ENCODE measurements around the gene IP6K1. TPM values are rescaled to one million over a fixed set of nuclear protein-coding genes. Genes with fewer than 3 reads are reported as not detected.
"Not testable (repeated sequence)": the region's sequence is repeated elsewhere in the genome, so short reads cannot be mapped to it uniquely, and the experiment has no call there.

IP6K1 gene
- total and polyA plus RNA-seq, 2 donors (not counting 1 experiment from before 2014, with no cell fraction given) = 27.8 to 77.8 TPM

GRCh38 chr3:49689046-49689907, 97.1 kb downstream of the IP6K1 start, which contains the start of the genes MST1 and RNF123:
MST1 (minus strand) TSS chr3:49689474; CDS start chr3:49688691, 783 bp downstream.
RNF123 (plus strand) TSS chr3:49689557; CDS start chr3:49691166, 1,609 bp downstream.
- TF ChIP-seq EZH2 (IDR thresholded peaks at IDR 0.05; ENCODE audit: borderline replicate concordance, insufficient read depth, low read depth, low read length, poor library complexity, severe bottlenecking) = no peak
- TF ChIP-seq CTCF (IDR thresholded peaks at IDR 0.05) = peak; percentile 47
- Histone ChIP-seq H3K4me2 (replicated peaks; ENCODE audit: low read depth, low read length, poor library complexity, severe bottlenecking) (peak within 1 kb of the TSS; percentile 83), H3K27ac (ENCODE audit: low read length in 2 of 2) (peak within 1 kb of the TSS; percentile 54 to 78), H3K9me3 (ENCODE audit: control extremely low read depth in 1 of 3, control insufficient read depth in 2 of 3, insufficient read depth in 1 of 3, low read length in 2 of 3) (no peaks in the 10 kb centered on the region), H3K4me3 (ENCODE audit: control extremely low read depth in 1 of 5, extremely low read depth in 1 of 5, insufficient read depth in 1 of 5, low read depth in 2 of 5, low read length in 4 of 5) (peak within 1 kb of the TSS; percentile 44 to 99 (median 92)), H3K4me1 (ENCODE audit: control insufficient read depth in 2 of 2, insufficient read depth in 2 of 2, low read length in 2 of 2) (peaks cover 16 to 38% of the 10 kb centered on the region in 2 donors), H3K27me3 (replicated peaks in 1 of 4; ENCODE audit: control extremely low read depth in 1 of 4, control insufficient read depth in 3 of 4, insufficient read depth in 4 of 4, low read length in 3 of 4) (peaks cover 0 to 13% (median 0%) of the 10 kb centered on the region in 4 experiments), H3K9ac (ENCODE audit: low read length) (peak within 1 kb of the TSS; percentile 97), H2AFZ (ENCODE audit: insufficient read depth, low read depth, low read length, poor library complexity, severe bottlenecking) (peak within 1 kb of the TSS; percentile 82), H4K20me1 (ENCODE audit: control insufficient read depth, insufficient read depth, low read length, poor library complexity, severe bottlenecking) (no peaks in the 10 kb centered on the region), H3K79me2 (ENCODE audit: control insufficient read depth, insufficient read depth, low read length) (peaks cover 23% of the 10 kb centered on the region), H3K36me3 (replicated peaks in 1 of 2; ENCODE audit: control extremely low read depth in 1 of 2, control insufficient read depth in 1 of 2, extremely low read depth in 1 of 2, insufficient read depth in 2 of 2, low read length in 1 of 2) (peaks cover 0 to 3% of the 10 kb centered on the region in 2 experiments)
- ChIA-PET CTCF (no interaction called here), POLR2A (interaction anchor here (0.6 to 0.9 kb wide), 4 partner anchors 16 to 1249 kb away, joined by 3 to 6 read pairs (median 4); partner anchors contain the start of gene MON1A)
- peak within 1 kb of the TSS; percentile 97 for H3K4me3 Mint-ChIP-seq
- peaks cover 3% of the 10 kb centered on the region for H3K27me3 Mint-ChIP-seq
- WGBS (ENCODE audit: insufficient coverage) = 2% methylated on average over 57 of the region's 66 CpGs
- ATAC-seq (ENCODE audit: low read depth) (peak; percentile 82), DNase-seq (peak; percentile 96)
- no peaks in the 10 kb centered on the region for H3K9me3 Mint-ChIP-seq (ENCODE audit: insufficient read depth)
- intact Hi-C loops (cut with micrococcal nuclease) = loop anchor here (1.0 kb wide), 1 partner anchor 15 kb away; the partner anchor contains the start of gene APEH
- peaks cover 43% of the 10 kb centered on the region for H3K4me1 Mint-ChIP-seq
- H3K27ac Mint-ChIP-seq = peak within 1 kb of the TSS; percentile 95

GRCh38 chr3:49688338-49689045, 97.8 kb downstream of the IP6K1 start:
- H3K27me3 Mint-ChIP-seq; ATAC-seq (ENCODE audit: low read depth); H3K9me3 Mint-ChIP-seq (ENCODE audit: insufficient read depth); H3K9me3 ChIP-seq (ENCODE audit: control extremely low read depth in 1 of 3, control insufficient read depth in 2 of 3, insufficient read depth in 1 of 3, low read length in 2 of 3); CTCF ChIA-PET; H3K36me3 ChIP-seq (replicated peaks in 1 of 2; ENCODE audit: control extremely low read depth in 1 of 2, control insufficient read depth in 1 of 2, extremely low read depth in 1 of 2, insufficient read depth in 2 of 2, low read length in 1 of 2); H4K20me1 ChIP-seq (ENCODE audit: control insufficient read depth, insufficient read depth, low read length, poor library complexity, severe bottlenecking): not testable (repeated sequence)
- peak overlapping the region; percentile 54 to 78 for H3K27ac ChIP-seq (ENCODE audit: low read length in 2 of 2)
- peak overlapping the region; percentile 82 for H2AFZ ChIP-seq (ENCODE audit: insufficient read depth, low read depth, low read length, poor library complexity, severe bottlenecking)
- 92% methylated on average over 2 of the region's 7 CpGs for WGBS (ENCODE audit: insufficient coverage)
- Mint-ChIP-seq H3K27ac (peak overlapping the region; percentile 95), H3K4me1 (peaks cover 40% of the 10 kb centered on the region), H3K4me3 (peak overlapping the region; percentile 97)
- POLR2A ChIA-PET = interaction anchor here (0.9 kb wide), 1 partner anchor 258 kb away, joined by 6 read pairs; no protein-coding TSS in a partner anchor
- peaks cover 0 to 13% (median 0%) of the 10 kb centered on the region in 4 experiments for H3K27me3 ChIP-seq (replicated peaks in 1 of 4; ENCODE audit: control extremely low read depth in 1 of 4, control insufficient read depth in 3 of 4, insufficient read depth in 4 of 4, low read length in 3 of 4)
- peak overlapping the region; percentile 97 for H3K9ac ChIP-seq (ENCODE audit: low read length)
- peak overlapping the region in 4 of 5 experiments; percentile 88 to 99 (median 93) for H3K4me3 ChIP-seq (ENCODE audit: control extremely low read depth in 1 of 5, extremely low read depth in 1 of 5, insufficient read depth in 1 of 5, low read depth in 2 of 5, low read length in 4 of 5)
- H3K79me2 ChIP-seq (ENCODE audit: control insufficient read depth, insufficient read depth, low read length) = peaks cover 23% of the 10 kb centered on the region
- peak overlapping the region; percentile 83 for H3K4me2 ChIP-seq (replicated peaks; ENCODE audit: low read depth, low read length, poor library complexity, severe bottlenecking)
- intact Hi-C loops (cut with micrococcal nuclease) = loop anchor here (1.0 kb wide), 1 partner anchor 14 kb away; the partner anchor contains the start of gene APEH
- peak; percentile 47 for DNase-seq
- H3K4me1 ChIP-seq (ENCODE audit: control insufficient read depth in 2 of 2, insufficient read depth in 2 of 2, low read length in 2 of 2) = peaks cover 16 to 38% of the 10 kb centered on the region in 2 donors

- Histone ChIP-seq H3K79me2 (ENCODE audit: control insufficient read depth, insufficient read depth, low read length) (peaks cover 21% of the 10 kb centered on the region), H3K27me3 (replicated peaks in 1 of 4; ENCODE audit: control extremely low read depth in 1 of 4, control insufficient read depth in 3 of 4, insufficient read depth in 4 of 4, low read length in 3 of 4) (peaks cover 0 to 13% (median 0%) of the 10 kb centered on the region in 4 experiments), H3K4me1 (ENCODE audit: control insufficient read depth in 2 of 2, insufficient read depth in 2 of 2, low read length in 2 of 2) (peaks cover 16 to 38% of the 10 kb centered on the region in 2 donors), H3K36me3 (replicated peaks in 1 of 2; ENCODE audit: control extremely low read depth in 1 of 2, control insufficient read depth in 1 of 2, extremely low read depth in 1 of 2, insufficient read depth in 2 of 2, low read length in 1 of 2) (peaks cover 0 to 10% of the 10 kb centered on the region in 2 experiments)
- CTCF ChIA-PET; H3K4me2 ChIP-seq (replicated peaks; ENCODE audit: low read depth, low read length, poor library complexity, severe bottlenecking); DNase-seq; H3K9me3 ChIP-seq (ENCODE audit: control extremely low read depth in 1 of 3, control insufficient read depth in 2 of 3, insufficient read depth in 1 of 3, low read length in 2 of 3); H3K27ac ChIP-seq (ENCODE audit: low read length in 2 of 2); H2AFZ ChIP-seq (ENCODE audit: insufficient read depth, low read depth, low read length, poor library complexity, severe bottlenecking); POLR2A ChIA-PET; H3K9me3 Mint-ChIP-seq (ENCODE audit: insufficient read depth); H4K20me1 ChIP-seq (ENCODE audit: control insufficient read depth, insufficient read depth, low read length, poor library complexity, severe bottlenecking); H3K4me3 ChIP-seq (ENCODE audit: control extremely low read depth in 1 of 5, extremely low read depth in 1 of 5, insufficient read depth in 1 of 5, low read depth in 2 of 5, low read length in 4 of 5); H3K27ac Mint-ChIP-seq; ATAC-seq (ENCODE audit: low read depth); H3K27me3 Mint-ChIP-seq; H3K9ac ChIP-seq (ENCODE audit: low read length); intact Hi-C loops (cut with micrococcal nuclease): not testable (repeated sequence)
- WGBS (ENCODE audit: insufficient coverage) = 97% methylated on average over 11 of the region's 12 CpGs
- Mint-ChIP-seq H3K4me3 (peak overlapping the region; percentile 97), H3K4me1 (peaks cover 38% of the 10 kb centered on the region)
Observed at GRCh38 chr3:49687424-49687795, 98.9 kb downstream of the IP6K1 start.
